Suppressor macrophage (primary cell): ENCODE results near the gene NAGPA.
A peak's percentile ranks its signal among the peaks of the same experiment; 100 is the strongest.
"Not testable (repeated sequence)": the region's sequence is repeated elsewhere in the genome, so short reads cannot be mapped to it uniquely, and the experiment has no call there.

Source experiments
- DNase-seq, 4 experiments: peaks; one replicate each; pipeline ENCODE4 v3.0.0-alpha.2; 2020 to 2022
- total RNA-seq, 17 experiments: gene quantifications; one replicate each; lab custom pipeline; 2026; ENCODE audit warnings: mixed read lengths in 6 of 17, inconsistent platforms in 3 of 17; lab: John Stamatoyannopoulos, UW

The NAGPA gene
- 17.3 to 77.6 (median 38.3) reads per million in 17 experiments for total RNA-seq

- peak; percentile 86 to 95 (median 91) for DNase-seq
Measured at GRCh38 chr16:5033256-5034166, at the start of gene NAGPA. NAGPA (minus strand) TSS chr16:5033935; CDS start chr16:5033914, 21 bp downstream.

GRCh38 chr16:5080996-5081395 lies 47.3 kb upstream of the NAGPA start:
- not testable (repeated sequence) for DNase-seq

- not testable (repeated sequence) for DNase-seq
Measured at GRCh38 chr16:5080461-5080860, 46.7 kb upstream of the NAGPA start.

- DNase-seq: no peak
Measured at GRCh38 chr16:5078626-5079025, 44.9 kb upstream of the NAGPA start.

- DNase-seq: no peak
Measured at GRCh38 chr16:5077304-5077703, 43.6 kb upstream of the NAGPA start.

- DNase-seq: no peak
Measured at GRCh38 chr16:5075637-5076036, 41.9 kb upstream of the NAGPA start.

- not testable (repeated sequence) for DNase-seq
Measured at GRCh38 chr16:5073771-5074170, 40.0 kb upstream of the NAGPA start.

GRCh38 chr16:5073279-5073629 lies 39.5 kb upstream of the NAGPA start:
- no peak for DNase-seq

GRCh38 chr16:5072334-5073278 lies 38.9 kb upstream of the NAGPA start:
- DNase-seq: no peak

GRCh38 chr16:5071681-5072333 lies 38.1 kb upstream of the NAGPA start, which contains the start of gene ALG1:
ALG1 (plus strand) TSS chr16:5071843; CDS start chr16:5071850, 7 bp downstream.
- DNase-seq: peak; percentile 92 to 97 (median 94)

GRCh38 chr16:5071341-5071680 lies 37.6 kb upstream of the NAGPA start:
- no peak for DNase-seq

GRCh38 chr16:5070431-5071186 lies 36.9 kb upstream of the NAGPA start:
- no peak for DNase-seq

GRCh38 chr16:5069854-5070253 lies 36.1 kb upstream of the NAGPA start:
- no peak for DNase-seq

- no peak for DNase-seq
Measured at GRCh38 chr16:5069048-5069447, 35.3 kb upstream of the NAGPA start.

- no peak for DNase-seq
Measured at GRCh38 chr16:5066511-5066910, 32.8 kb upstream of the NAGPA start.

- DNase-seq: no peak
Measured at GRCh38 chr16:5065813-5066212, 32.1 kb upstream of the NAGPA start, which contains the start of gene C16orf89. C16orf89 (minus strand) TSS chr16:5065956; CDS start chr16:5065908, 48 bp downstream.

GRCh38 chr16:5065326-5065725 lies 31.6 kb upstream of the NAGPA start:
- no peak for DNase-seq

- no peak for DNase-seq
Measured at GRCh38 chr16:5064915-5065314, 31.2 kb upstream of the NAGPA start.

- no peak for DNase-seq
Measured at GRCh38 chr16:5062790-5063765, 29.3 kb upstream of the NAGPA start.

GRCh38 chr16:5062051-5062450 lies 28.3 kb upstream of the NAGPA start:
- DNase-seq: no peak
